ENCODE data around the gene C12orf57. TPM values are rescaled to one million over a fixed set of nuclear protein-coding genes. Genes with fewer than 3 reads are reported as not detected.

The C12orf57 gene
- total and polyA plus RNA-seq, 2 donors (not counting 1 experiment from before 2014, with no cell fraction given), result 107 to 220 TPM

DNA sequence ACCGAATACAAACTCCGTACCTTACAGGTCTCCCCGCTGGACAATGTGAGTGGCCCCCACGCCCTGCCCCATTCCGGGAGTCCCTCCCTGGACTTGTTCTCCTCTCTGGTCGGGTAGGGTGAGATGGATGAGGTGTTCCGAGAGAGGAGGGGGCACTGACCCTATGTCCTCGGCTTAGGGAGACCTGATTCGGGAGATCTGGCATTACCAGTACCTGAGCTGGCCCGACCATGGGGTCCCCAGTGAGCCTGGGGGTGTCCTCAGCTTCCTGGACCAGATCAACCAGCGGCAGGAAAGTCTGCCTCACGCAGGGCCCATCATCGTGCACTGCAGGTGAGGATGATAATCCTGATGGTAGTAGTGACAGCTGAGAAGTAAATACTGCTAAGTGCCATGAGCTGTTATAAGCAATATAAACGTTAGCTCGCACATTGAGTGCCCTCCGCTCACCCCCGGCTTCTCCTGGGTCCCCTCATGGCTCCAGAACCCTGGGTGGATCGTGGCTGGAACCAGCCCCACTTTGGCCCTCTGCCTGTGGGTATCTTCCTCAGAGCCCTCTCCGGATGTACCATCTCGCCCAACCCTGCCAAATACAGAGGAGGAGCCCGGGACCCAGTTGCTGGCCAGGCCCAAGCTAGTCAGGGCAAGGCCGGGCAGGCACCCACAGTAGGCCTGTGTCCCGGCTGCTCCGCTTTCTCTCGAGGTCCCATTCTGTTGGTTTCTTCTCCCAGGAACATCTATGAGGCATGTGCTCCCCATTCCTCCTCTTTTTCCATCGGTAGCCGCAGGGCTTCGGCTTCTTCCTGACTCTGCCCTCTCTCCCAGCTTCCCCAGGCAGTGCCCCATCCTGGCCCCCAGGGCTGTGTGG, 14.2 kb downstream of the C12orf57 start:
- no peak for DNase-seq (ENCODE audit: low read depth in 2 of 2)
- Histone ChIP-seq H3K9ac (ENCODE audit: insufficient read depth, low read length) (no peak overlapping the region), H3K4me1 (ENCODE audit: control insufficient read depth, extremely low read depth, insufficient read depth, low read length) (peaks cover 2% of the 10 kb centered on the region)

DNA sequence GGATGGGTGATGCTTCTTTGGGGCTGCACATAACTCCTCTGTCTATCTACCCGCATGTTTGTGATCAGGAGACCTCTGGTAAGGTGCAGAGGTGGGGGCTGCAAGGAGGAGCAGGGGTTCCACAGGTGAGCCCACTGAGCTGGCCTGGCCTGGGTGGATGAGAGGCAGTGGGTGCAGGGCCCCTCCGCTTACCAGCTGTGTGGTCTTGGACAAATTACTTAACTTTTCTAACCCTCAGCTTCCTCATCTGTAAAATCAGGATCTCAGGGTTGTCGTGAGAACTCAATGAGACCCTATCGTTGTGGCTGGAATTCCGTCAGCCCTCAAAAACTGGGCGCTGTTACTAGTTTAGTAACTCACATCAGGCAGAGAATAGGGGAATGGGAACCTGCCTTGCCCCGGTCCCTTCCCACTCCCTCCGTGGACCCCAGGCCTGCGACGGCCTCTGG, 14.8 kb downstream of the C12orf57 start:
- no peaks in the 10 kb centered on the region for H4K20me1 ChIP-seq (ENCODE audit: control insufficient read depth, extremely low read depth, insufficient read depth, low read length)
- H3K79me2 ChIP-seq (ENCODE audit: control insufficient read depth, insufficient read depth, low read length), result no peaks in the 10 kb centered on the region
- H3K4me2 ChIP-seq (ENCODE audit: extremely low read depth, insufficient read depth, low read length), result no peak overlapping the region
- H3K4me3 ChIP-seq (replicated peaks in 1 of 4; ENCODE audit: control extremely low read depth in 1 of 4, insufficient read depth in 1 of 4, low read depth in 3 of 4, low read length in 4 of 4), result no peak overlapping the region
- H3K9ac ChIP-seq (ENCODE audit: insufficient read depth, low read length), result no peak overlapping the region
- no peak for DNase-seq (ENCODE audit: low read depth in 2 of 2)
- no peaks in the 10 kb centered on the region for H3K36me3 ChIP-seq (ENCODE audit: control insufficient read depth, insufficient read depth, low read length)
- no peaks in the 10 kb centered on the region for H3K27me3 ChIP-seq (ENCODE audit: control insufficient read depth, insufficient read depth, low read length)
- H3K9me3 ChIP-seq (ENCODE audit: control insufficient read depth, insufficient read depth, low read depth, low read length), result no peaks in the 10 kb centered on the region
- H3K27ac ChIP-seq (ENCODE audit: insufficient read depth, low read length), result no peak overlapping the region
- peaks cover 2% of the 10 kb centered on the region for H3K4me1 ChIP-seq (ENCODE audit: control insufficient read depth, extremely low read depth, insufficient read depth, low read length)
- no peak overlapping the region for H2AFZ ChIP-seq (ENCODE audit: low read length)
- TF ChIP-seq EZH2 (IDR thresholded peaks at IDR 0.05; ENCODE audit: low read length, missing control alignments), result no peak
- TF ChIP-seq, protein P1, sequence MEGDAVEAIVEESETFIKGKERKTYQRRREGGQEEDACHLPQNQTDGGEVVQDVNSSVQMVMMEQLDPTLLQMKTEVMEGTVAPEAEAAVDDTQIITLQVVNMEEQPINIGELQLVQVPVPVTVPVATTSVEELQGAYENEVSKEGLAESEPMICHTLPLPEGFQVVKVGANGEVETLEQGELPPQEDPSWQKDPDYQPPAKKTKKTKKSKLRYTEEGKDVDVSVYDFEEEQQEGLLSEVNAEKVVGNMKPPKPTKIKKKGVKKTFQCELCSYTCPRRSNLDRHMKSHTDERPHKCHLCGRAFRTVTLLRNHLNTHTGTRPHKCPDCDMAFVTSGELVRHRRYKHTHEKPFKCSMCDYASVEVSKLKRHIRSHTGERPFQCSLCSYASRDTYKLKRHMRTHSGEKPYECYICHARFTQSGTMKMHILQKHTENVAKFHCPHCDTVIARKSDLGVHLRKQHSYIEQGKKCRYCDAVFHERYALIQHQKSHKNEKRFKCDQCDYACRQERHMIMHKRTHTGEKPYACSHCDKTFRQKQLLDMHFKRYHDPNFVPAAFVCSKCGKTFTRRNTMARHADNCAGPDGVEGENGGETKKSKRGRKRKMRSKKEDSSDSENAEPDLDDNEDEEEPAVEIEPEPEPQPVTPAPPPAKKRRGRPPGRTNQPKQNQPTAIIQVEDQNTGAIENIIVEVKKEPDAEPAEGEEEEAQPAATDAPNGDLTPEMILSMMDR (conservative IDR thresholded peaks at IDR 0.05 in 1 of 2, IDR thresholded peaks at IDR 0.05 in 1 of 2; ENCODE audit: low read depth in 1 of 2, low read length in 2 of 2), result no peak

More for the DNA sequence above, 14.2 kb downstream of the C12orf57 start:
- Histone ChIP-seq H3K4me3 (replicated peaks in 1 of 4; ENCODE audit: control extremely low read depth in 1 of 4, insufficient read depth in 1 of 4, low read depth in 3 of 4, low read length in 4 of 4) (no peak overlapping the region), H3K27ac (ENCODE audit: insufficient read depth, low read length) (no peak overlapping the region), H3K27me3 (ENCODE audit: control insufficient read depth, insufficient read depth, low read length) (no peaks in the 10 kb centered on the region), H3K4me2 (ENCODE audit: extremely low read depth, insufficient read depth, low read length) (no peak overlapping the region), H3K79me2 (ENCODE audit: control insufficient read depth, insufficient read depth, low read length) (no peaks in the 10 kb centered on the region), H3K9me3 (ENCODE audit: control insufficient read depth, insufficient read depth, low read depth, low read length) (no peaks in the 10 kb centered on the region), H3K36me3 (ENCODE audit: control insufficient read depth, insufficient read depth, low read length) (no peaks in the 10 kb centered on the region), H4K20me1 (ENCODE audit: control insufficient read depth, extremely low read depth, insufficient read depth, low read length) (no peaks in the 10 kb centered on the region), H2AFZ (ENCODE audit: low read length) (no peak overlapping the region)
- no peak for TF ChIP-seq EZH2 (IDR thresholded peaks at IDR 0.05; ENCODE audit: low read length, missing control alignments)
- TF ChIP-seq, protein P1 (conservative IDR thresholded peaks at IDR 0.05 in 1 of 2, IDR thresholded peaks at IDR 0.05 in 1 of 2; ENCODE audit: low read depth in 1 of 2, low read length in 2 of 2), result no peak

DNA sequence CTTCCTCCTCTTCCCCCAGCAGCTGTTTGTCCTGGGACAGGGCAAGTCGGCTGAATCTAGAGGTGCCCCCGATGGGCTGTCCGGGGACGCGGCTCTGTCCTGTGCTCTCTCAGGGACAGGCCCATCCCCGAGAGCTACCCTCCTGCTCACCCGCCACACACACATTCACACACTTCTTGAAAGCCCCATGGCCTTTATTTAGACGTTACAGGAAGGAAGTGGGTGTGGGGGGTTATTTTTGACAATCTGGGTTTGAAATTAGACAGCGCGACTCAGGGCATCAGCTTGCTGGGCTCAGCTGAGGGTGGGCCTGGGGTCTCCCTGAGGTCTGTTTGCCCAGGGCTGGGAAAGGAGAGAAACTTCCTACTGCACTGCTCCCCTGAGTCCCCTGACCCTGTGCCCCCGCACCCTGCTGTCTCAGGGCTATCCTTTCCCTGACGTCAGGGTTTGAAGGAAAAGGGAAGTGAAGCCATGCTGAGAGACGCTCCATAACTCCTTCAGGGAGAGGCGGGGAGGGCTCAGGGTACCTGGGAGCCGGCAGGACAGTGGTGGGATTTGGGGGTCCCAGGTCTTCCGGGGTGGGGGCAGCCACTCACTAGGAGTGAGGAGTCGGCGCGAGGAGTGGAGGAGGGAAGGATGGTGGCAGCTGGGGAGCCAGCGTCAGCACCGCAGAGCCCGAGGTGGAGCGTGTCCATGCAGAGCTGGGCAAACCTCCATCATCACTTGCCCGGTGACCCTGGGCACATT, 15.4 kb downstream of the C12orf57 start:
- H3K79me2 ChIP-seq (ENCODE audit: control insufficient read depth, insufficient read depth, low read length), result no peaks in the 10 kb centered on the region
- TF ChIP-seq, protein P1 (conservative IDR thresholded peaks at IDR 0.05 in 1 of 2, IDR thresholded peaks at IDR 0.05 in 1 of 2; ENCODE audit: low read depth in 1 of 2, low read length in 2 of 2), result no peak
- TF ChIP-seq EZH2 (IDR thresholded peaks at IDR 0.05; ENCODE audit: low read length, missing control alignments), result no peak
- no peak overlapping the region for H2AFZ ChIP-seq (ENCODE audit: low read length)

More for the DNA sequence above, 15.4 kb downstream of the C12orf57 start:
- Histone ChIP-seq H3K27me3 (ENCODE audit: control insufficient read depth, insufficient read depth, low read length) (no peaks in the 10 kb centered on the region), H4K20me1 (ENCODE audit: control insufficient read depth, extremely low read depth, insufficient read depth, low read length) (no peaks in the 10 kb centered on the region), H3K9me3 (ENCODE audit: control insufficient read depth, insufficient read depth, low read depth, low read length) (no peaks in the 10 kb centered on the region), H3K4me1 (ENCODE audit: control insufficient read depth, extremely low read depth, insufficient read depth, low read length) (peaks cover 2% of the 10 kb centered on the region), H3K36me3 (ENCODE audit: control insufficient read depth, insufficient read depth, low read length) (no peaks in the 10 kb centered on the region), H3K4me2 (ENCODE audit: extremely low read depth, insufficient read depth, low read length) (no peak overlapping the region), H3K9ac (ENCODE audit: insufficient read depth, low read length) (no peak overlapping the region), H3K4me3 (replicated peaks in 1 of 4; ENCODE audit: control extremely low read depth in 1 of 4, insufficient read depth in 1 of 4, low read depth in 3 of 4, low read length in 4 of 4) (no peak overlapping the region), H3K27ac (ENCODE audit: insufficient read depth, low read length) (no peak overlapping the region)
- DNase-seq (ENCODE audit: low read depth in 2 of 2), result no peak
